Measurements from ENCODE around the gene MYPN.

The MYPN gene

GRCh38 chr10:68096913-68097516 is 12.3 kb upstream of the MYPN start:
- DNase-seq: no peak

GRCh38 chr10:68099736-68100135 is 9.6 kb upstream of the MYPN start:
- DNase-seq: no peak

- no peak for DNase-seq
Measured at GRCh38 chr10:68101066-68101465, 8.2 kb upstream of the MYPN start.

- no peak for DNase-seq
Measured at GRCh38 chr10:68103261-68103878, 5.9 kb upstream of the MYPN start.

GRCh38 chr10:68103901-68104300 is 5.4 kb upstream of the MYPN start:
- DNase-seq: no peak

- DNase-seq: no peak
Measured at GRCh38 chr10:68105820-68106219, 3.5 kb upstream of the MYPN start.

GRCh38 chr10:68106656-68107055 is 2.6 kb upstream of the MYPN start:
- no peak for DNase-seq

- no peak for DNase-seq
Measured at GRCh38 chr10:68107651-68108050, 1.6 kb upstream of the MYPN start.

- DNase-seq: no peak
Measured at GRCh38 chr10:68108051-68108450, 1.2 kb upstream of the MYPN start.

GRCh38 chr10:68108653-68109052 is 635 bp upstream of the MYPN start:
- no peak for DNase-seq

GRCh38 chr10:68110027-68110426 is 739 bp downstream of the MYPN start:
- no peak for DNase-seq

GRCh38 chr10:68111584-68111983 is 2.3 kb downstream of the MYPN start:
- DNase-seq: no peak

GRCh38 chr10:68112837-68113236 is 3.5 kb downstream of the MYPN start:
- no peak for DNase-seq

GRCh38 chr10:68118657-68119056 is 9.4 kb downstream of the MYPN start:
- DNase-seq: no peak

GRCh38 chr10:68121020-68121743 is 11.9 kb downstream of the MYPN start:
- no peak for DNase-seq

- DNase-seq: no peak
Measured at GRCh38 chr10:68121852-68122251, 12.6 kb downstream of the MYPN start.

- no peak for DNase-seq
Measured at GRCh38 chr10:68124718-68125117, 15.4 kb downstream of the MYPN start.

- DNase-seq: no peak
Measured at GRCh38 chr10:68125772-68126171, 16.5 kb downstream of the MYPN start.

- DNase-seq: no peak
Measured at GRCh38 chr10:68128015-68128414, 18.7 kb downstream of the MYPN start.

- DNase-seq: no peak
Measured at GRCh38 chr10:68132391-68132790, 23.1 kb downstream of the MYPN start.

- DNase-seq: no peak
Measured at GRCh38 chr10:68133523-68133922, 24.2 kb downstream of the MYPN start.

GRCh38 chr10:68135362-68135761 is 26.1 kb downstream of the MYPN start:
- DNase-seq: no peak

GRCh38 chr10:68135922-68136792 is 26.9 kb downstream of the MYPN start:
- DNase-seq: no peak

Measured in activated effector memory CD4-positive, alpha-beta T cell treated with anti-CD3 and anti-CD28 coated beads, Interleukin-2, amount 50 U/mL, for 16 hours (primary cell).